OCI-LY3 (cell line): ENCODE measurements around the gene RAB34.

Experiments
- H2AFZ ChIP-seq: fragments of 200-600, 300-600 bp; shearing (Covaris generic); 2 replicates; pipeline ENCODE4 v1.6.0; 2014; ENCODE audit warnings: antibody characterized with exemption, low read depth, low read length
- H3K27ac ChIP-seq: fragments of 200-600, 300-600 bp; sonication (generic); 2 replicates; pipeline ENCODE4 v1.5.1; 2014; ENCODE audit warnings: mild to moderate bottlenecking, low read length, moderate library complexity, mixed read lengths
- H3K27me3 ChIP-seq: fragments of 200-600, 300-600 bp; sonication (generic); 2 replicates; pipeline ENCODE4 v1.6.1; 2014; ENCODE audit warnings: low read depth, low read length, mixed read lengths
- H3K36me3 ChIP-seq: fragments of 200-600, 300-600 bp; sonication (generic); replicated peaks from 2 replicates; pipeline ENCODE3; 2014; ENCODE audit warnings: low read depth, low read length, mixed read lengths
- H3K4me1 ChIP-seq: fragments of 300-600, 200-600 bp; sonication (generic); 2 replicates; pipeline ENCODE4 v1.6.1; 2014; ENCODE audit warnings: low read length, mixed read lengths
- H3K4me2 ChIP-seq: fragments of 200-600, 300-600 bp; sonication (generic); 2 replicates; pipeline ENCODE4 v1.6.1; 2014; ENCODE audit warnings: low read length, mixed read lengths
- H3K4me3 ChIP-seq: fragments of 300-600, 200-600 bp; sonication (generic); 2 replicates; pipeline ENCODE4 v1.5.1; 2014; ENCODE audit warnings: antibody characterized with exemption, mild to moderate bottlenecking, low read length, moderate library complexity
- H3K79me2 ChIP-seq: fragments of 300-600, 200-600 bp; shearing (Covaris generic); 2 replicates; pipeline ENCODE4 v1.6.1; 2014; ENCODE audit warnings: mild to moderate bottlenecking, low read length, mixed read lengths
- H3K9ac ChIP-seq: fragments of 300-600, 200-600 bp; shearing (Covaris generic); 2 replicates; pipeline ENCODE4 v1.6.0; 2014; ENCODE audit warnings: mild to moderate bottlenecking, low read length, moderate library complexity
- H3K9me3 ChIP-seq: fragments of 200-600, 300-600 bp; shearing (Covaris generic); 2 replicates; pipeline ENCODE4 v1.6.1; 2014; ENCODE audit warnings: low read length, mixed read lengths; ENCODE audit not compliant: insufficient read depth
- H4K20me1 ChIP-seq: fragments of 200-600, 300-600 bp; sonication (generic); 2 replicates; pipeline ENCODE4 v1.6.1; 2016; ENCODE audit warnings: low read length, mixed read lengths; ENCODE audit not compliant: insufficient read depth
- EZH2phosphoT487 ChIP-seq: fragments of 200-600 bp; shearing (Covaris generic); IDR thresholded peaks from 2 replicates; pipeline ENCODE4 v1.6.1; 2018; ENCODE audit warnings: antibody characterized with exemption, mixed run types, low read depth
- TF ChIP-seq, protein P1 (sequence below): fragments of 200-600, 300-600 bp; sonication (generic); IDR thresholded peaks from 2 replicates; pipeline ENCODE4 v1.5.1; 2014; ENCODE audit warnings: antibody characterized with exemption, low read length, low read depth

RAB34 gene

DNA sequence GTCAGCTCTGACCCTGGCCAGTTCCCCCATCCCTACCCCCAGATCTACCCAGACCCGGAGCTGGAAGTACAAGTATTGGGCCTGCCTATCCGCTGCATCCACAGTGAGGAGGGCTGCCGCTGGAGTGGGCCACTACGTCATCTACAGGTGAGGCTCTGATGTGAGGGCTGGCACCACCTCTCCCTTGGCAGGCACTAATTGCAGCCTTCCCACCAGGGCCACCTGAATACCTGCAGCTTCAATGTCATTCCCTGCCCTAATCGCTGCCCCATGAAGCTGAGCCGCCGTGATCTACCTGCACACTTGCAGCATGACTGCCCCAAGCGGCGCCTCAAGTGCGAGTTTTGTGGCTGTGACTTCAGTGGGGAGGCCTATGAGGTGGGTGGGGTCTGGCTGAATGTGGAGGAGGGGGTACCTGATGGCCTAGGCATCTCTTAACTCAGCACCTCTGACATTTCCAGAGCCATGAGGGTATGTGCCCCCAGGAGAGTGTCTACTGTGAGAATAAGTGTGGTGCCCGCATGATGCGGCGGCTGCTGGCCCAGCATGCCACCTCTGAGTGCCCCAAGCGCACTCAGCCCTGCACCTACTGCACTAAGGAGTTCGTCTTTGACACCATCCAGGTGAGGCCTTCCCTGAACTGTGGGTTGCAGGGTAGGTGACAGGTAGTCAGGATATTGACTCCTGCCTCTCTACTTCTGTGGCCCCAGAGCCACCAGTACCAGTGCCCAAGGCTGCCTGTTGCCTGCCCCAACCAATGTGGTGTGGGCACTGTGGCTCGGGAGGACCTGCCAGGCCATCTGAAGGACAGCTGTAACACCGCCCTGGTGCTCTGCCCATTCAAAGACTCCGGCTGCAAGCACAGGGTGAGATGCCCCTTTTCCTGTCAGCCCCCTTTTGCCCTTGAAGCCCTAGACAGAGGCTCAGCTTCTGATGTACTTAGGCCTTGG is 30.4 kb upstream of the RAB34 start:
- H3K4me1 ChIP-seq, result peaks cover 67% of the 10 kb centered on the region
- H3K4me2 ChIP-seq, result peak overlapping the region; percentile 100
- no peak overlapping the region for H2AFZ ChIP-seq
- TF ChIP-seq, protein P1, sequence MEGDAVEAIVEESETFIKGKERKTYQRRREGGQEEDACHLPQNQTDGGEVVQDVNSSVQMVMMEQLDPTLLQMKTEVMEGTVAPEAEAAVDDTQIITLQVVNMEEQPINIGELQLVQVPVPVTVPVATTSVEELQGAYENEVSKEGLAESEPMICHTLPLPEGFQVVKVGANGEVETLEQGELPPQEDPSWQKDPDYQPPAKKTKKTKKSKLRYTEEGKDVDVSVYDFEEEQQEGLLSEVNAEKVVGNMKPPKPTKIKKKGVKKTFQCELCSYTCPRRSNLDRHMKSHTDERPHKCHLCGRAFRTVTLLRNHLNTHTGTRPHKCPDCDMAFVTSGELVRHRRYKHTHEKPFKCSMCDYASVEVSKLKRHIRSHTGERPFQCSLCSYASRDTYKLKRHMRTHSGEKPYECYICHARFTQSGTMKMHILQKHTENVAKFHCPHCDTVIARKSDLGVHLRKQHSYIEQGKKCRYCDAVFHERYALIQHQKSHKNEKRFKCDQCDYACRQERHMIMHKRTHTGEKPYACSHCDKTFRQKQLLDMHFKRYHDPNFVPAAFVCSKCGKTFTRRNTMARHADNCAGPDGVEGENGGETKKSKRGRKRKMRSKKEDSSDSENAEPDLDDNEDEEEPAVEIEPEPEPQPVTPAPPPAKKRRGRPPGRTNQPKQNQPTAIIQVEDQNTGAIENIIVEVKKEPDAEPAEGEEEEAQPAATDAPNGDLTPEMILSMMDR, result no peak
- no peak for TF ChIP-seq EZH2phosphoT487
- no peaks in the 10 kb centered on the region for H3K9me3 ChIP-seq
- H3K79me2 ChIP-seq, result peaks cover 86% of the 10 kb centered on the region
- peak overlapping the region; percentile 94 for H3K27ac ChIP-seq
- H3K27me3 ChIP-seq, result no peaks in the 10 kb centered on the region
- peaks cover 77% of the 10 kb centered on the region for H3K36me3 ChIP-seq
- H4K20me1 ChIP-seq, result peaks cover 73% of the 10 kb centered on the region
- H3K4me3 ChIP-seq, result 0 out of 2 replicates have a peak overlapping the region, but pooled peaks have one; percentile 99
- H3K9ac ChIP-seq, result peak overlapping the region; percentile 100; the same call in 1 of the 2 replicates

DNA sequence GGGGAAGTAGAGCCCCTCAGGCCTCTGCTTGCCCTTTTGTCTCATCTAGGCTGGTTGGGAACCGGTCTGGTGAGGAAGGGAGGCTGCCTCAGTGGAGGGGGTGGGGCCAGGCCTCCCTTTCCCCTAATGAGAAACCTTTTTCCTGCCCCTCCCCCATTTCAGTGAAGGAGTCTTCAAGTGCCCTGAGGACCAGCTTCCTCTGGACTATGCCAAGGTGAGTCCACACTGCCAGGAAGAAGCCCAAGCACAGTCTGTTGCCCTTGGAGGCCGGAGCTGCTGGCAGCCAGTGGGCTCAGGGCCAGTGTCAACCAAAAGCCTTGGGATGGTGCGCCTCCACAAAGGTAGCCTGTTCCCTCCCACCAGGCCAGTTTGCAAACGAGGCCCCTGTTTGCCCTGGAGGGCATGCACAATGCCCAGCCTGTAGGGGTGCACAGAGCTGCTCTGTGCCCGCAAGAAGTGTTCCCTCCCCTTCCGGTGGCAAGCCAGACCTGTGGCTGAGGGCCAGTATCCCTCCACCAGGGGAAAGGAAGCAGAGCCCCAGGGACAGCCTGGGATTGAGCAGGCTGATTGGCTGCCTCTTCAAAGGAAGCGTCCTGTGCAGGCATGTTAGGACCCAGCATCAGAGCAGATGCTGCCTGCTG is 29.5 kb upstream of the RAB34 start:
- Histone ChIP-seq H3K4me2 (peak overlapping the region; percentile 100), H2AFZ (no peak overlapping the region), H3K4me3 (peak overlapping the region; percentile 99), H3K79me2 (peaks cover 93% of the 10 kb centered on the region), H3K9me3 (no peaks in the 10 kb centered on the region), H3K27ac (peak overlapping the region; percentile 94), H3K27me3 (no peaks in the 10 kb centered on the region), H4K20me1 (peaks cover 71% of the 10 kb centered on the region), H3K36me3 (peaks cover 72% of the 10 kb centered on the region), H3K4me1 (peaks cover 69% of the 10 kb centered on the region), H3K9ac (peak overlapping the region; percentile 100; the same call in 1 of the 2 replicates)
- no peak for TF ChIP-seq EZH2phosphoT487
- TF ChIP-seq, protein P1, result no peak

DNA sequence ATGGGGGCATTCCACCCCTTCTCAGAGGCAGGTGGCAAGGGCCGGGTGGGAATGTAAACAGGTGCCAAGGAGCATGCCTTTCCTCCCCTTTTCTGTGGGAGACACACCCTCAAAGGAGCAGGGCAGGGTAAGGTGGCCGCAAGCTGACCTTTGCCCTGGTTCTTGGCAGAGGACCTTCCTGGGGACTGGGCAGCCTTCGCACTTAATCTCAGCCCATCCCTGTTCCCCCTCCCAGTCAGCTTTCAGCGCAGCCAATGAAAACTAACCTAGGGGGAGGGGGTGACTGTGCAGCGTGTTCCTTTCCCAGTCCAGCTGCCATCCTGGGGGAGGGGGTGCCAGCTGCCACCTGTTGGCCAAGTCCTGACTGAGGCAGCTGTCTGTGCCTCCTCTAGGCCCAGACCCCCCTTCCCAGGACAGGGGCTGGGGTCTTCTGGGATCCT is 29.0 kb upstream of the RAB34 start:
- Histone ChIP-seq H3K4me1 (peaks cover 73% of the 10 kb centered on the region), H3K9me3 (no peaks in the 10 kb centered on the region), H3K27me3 (no peaks in the 10 kb centered on the region), H3K4me3 (peak overlapping the region; percentile 99), H3K79me2 (peaks cover 91% of the 10 kb centered on the region), H3K27ac (peak overlapping the region; percentile 94), H3K4me2 (peak overlapping the region; percentile 100), H2AFZ (no peak overlapping the region), H3K9ac (peak overlapping the region; percentile 100), H4K20me1 (peaks cover 67% of the 10 kb centered on the region), H3K36me3 (peaks cover 69% of the 10 kb centered on the region)
- no peak for TF ChIP-seq EZH2phosphoT487
- TF ChIP-seq, protein P1, result no peak

DNA sequence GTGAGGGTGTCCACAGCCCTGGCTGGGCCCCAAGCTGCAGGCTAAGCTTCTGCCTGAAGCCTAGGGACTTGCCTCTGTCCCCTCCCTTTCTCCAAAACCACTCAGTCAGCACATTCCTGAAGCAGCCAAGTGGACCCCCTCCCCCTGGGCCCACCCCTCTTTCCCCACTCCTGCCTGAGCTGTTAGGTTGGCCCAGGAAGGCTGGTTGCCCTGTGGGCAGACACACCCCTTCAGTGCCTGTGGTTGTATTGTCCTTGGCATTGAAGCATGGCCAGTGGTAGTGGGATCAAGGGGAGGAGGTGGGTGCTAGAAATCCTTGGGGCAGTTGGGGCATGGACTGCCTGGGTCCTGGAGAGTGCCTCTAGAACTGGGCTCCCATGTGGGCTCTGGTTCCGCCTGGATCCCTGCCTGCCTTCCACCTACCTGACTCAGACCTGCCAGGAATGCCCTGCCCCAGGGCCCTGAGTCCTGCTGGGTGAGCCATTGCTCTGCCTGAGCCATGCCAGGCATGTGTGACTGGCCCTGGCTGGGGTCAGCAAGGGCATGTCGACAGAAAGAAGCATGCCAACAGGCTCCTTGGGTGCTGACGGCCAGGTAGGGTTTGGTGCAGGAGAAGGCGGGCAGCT is 28.2 kb upstream of the RAB34 start:
- peak overlapping the region; percentile 100 for H3K4me2 ChIP-seq
- H3K9me3 ChIP-seq, result no peaks in the 10 kb centered on the region
- H3K36me3 ChIP-seq, result peaks cover 64% of the 10 kb centered on the region
- H2AFZ ChIP-seq, result no peak overlapping the region
- peaks cover 62% of the 10 kb centered on the region for H4K20me1 ChIP-seq
- peak overlapping the region; percentile 94 for H3K27ac ChIP-seq
- H3K27me3 ChIP-seq, result no peaks in the 10 kb centered on the region
- H3K9ac ChIP-seq, result peak overlapping the region; percentile 100
- no peak for TF ChIP-seq EZH2phosphoT487
- TF ChIP-seq, protein P1, result no peak
- peak overlapping the region; percentile 99 for H3K4me3 ChIP-seq
- peaks cover 84% of the 10 kb centered on the region for H3K79me2 ChIP-seq
- peaks cover 77% of the 10 kb centered on the region for H3K4me1 ChIP-seq
